Lung (tissue), 12 donors: ENCODE measurements around the gene FOXP1. TPM values are rescaled to one million over a fixed set of nuclear protein-coding genes. Genes with fewer than 3 reads are reported as not detected.
A peak's percentile ranks its signal among the peaks of the same experiment; 100 is the strongest.

ENCODE experiments used
- ATAC-seq: fragments of 200-7000 bp; cut with Tn5 transposase; one replicate; pipeline ENCODE4 v1.9.1; 2020; ENCODE audit warnings: moderate number of reproducible peaks; ENCODE audit not compliant: insufficient read depth, low FRiP score
- DNase-seq, 3 donors: peaks; one replicate each; pipeline ENCODE4 v3.0.0-alpha.2; 2013 to 2017
- H3K27ac ChIP-seq, 2 donors: one replicate each; pipeline ENCODE4 v1.5.1; 2013; ENCODE audit warnings: mild to moderate bottlenecking in 2 of 2, moderate library complexity in 2 of 2, control low read depth in 1 of 2, inconsistent platforms in 1 of 2, low read depth in 1 of 2, low read length in 1 of 2
- H3K27me3 ChIP-seq, 3 donors: one replicate each; pipeline ENCODE4 v1.5.1; 2013; ENCODE audit warnings: low read length in 2 of 3; ENCODE audit not compliant: control insufficient read depth in 3 of 3, insufficient read depth in 3 of 3
- H3K36me3 ChIP-seq, 4 donors: one replicate each; pipeline ENCODE4 v1.5.1; 2013; ENCODE audit warnings: low read length in 4 of 4, mild to moderate bottlenecking in 1 of 4, moderate library complexity in 1 of 4; ENCODE audit not compliant: control insufficient read depth in 4 of 4, insufficient read depth in 4 of 4
- H3K4me1 ChIP-seq, 5 donors: one replicate each; pipeline ENCODE4 v1.5.1; 2013; ENCODE audit warnings: low read length in 5 of 5, mild to moderate bottlenecking in 2 of 5, moderate library complexity in 1 of 5; ENCODE audit not compliant: control insufficient read depth in 5 of 5, insufficient read depth in 5 of 5
- H3K4me3 ChIP-seq: one replicate; pipeline ENCODE4 v1.5.1; 2013; ENCODE audit warnings: mild to moderate bottlenecking, control low read depth, moderate library complexity
- H3K9ac ChIP-seq, 2 donors: one replicate each; pipeline ENCODE4 v1.5.1; 2013; ENCODE audit warnings: low read length in 2 of 2, control low read depth in 1 of 2; ENCODE audit not compliant: insufficient read depth in 1 of 2
- H3K9me3 ChIP-seq, 4 donors: one replicate each; pipeline ENCODE4 v1.5.1; 2013; ENCODE audit warnings: low read length in 3 of 4, mild to moderate bottlenecking in 1 of 4, moderate library complexity in 1 of 4; ENCODE audit not compliant: control insufficient read depth in 4 of 4, insufficient read depth in 3 of 4
- WGBS, 2 donors: extraction: QIAGEN DNeasy Blood & Tissue Kit; methylation state at CpG; one replicate each; pipeline ENCODE4 v1.1.7; 2013; 5-methylcytosine and 5-hydroxymethylcytosine counted together
- polyA plus RNA-seq, 2 donors: library from polyadenylated mRNA; stranded (reverse); fragments of 200-250 nt; gene quantifications; one replicate each; pipeline ENCODE4 v1.2.1, GENCODE V29; 2013
- total RNA-seq, 2 donors: library from RNA; depleted of rRNA in 1 of 2; stranded (reverse); fragments of >200 nt in 1 of 2; gene quantifications; one replicate each; pipeline ENCODE4 v1.2.1, GENCODE V29; 2014 to 2021
- TF ChIP-seq, protein P1 (sequence below): IDR thresholded peaks from 2 replicates; pipeline ENCODE4 v1.5.1; 2012; ENCODE audit warnings: mild to moderate bottlenecking; ENCODE audit errors: control extremely low read depth, extremely low read depth
- donor health status: control.
- donor health status: control.
- donor health status: Bipolar disorder and iron deficiency.
- donor health status: healthy.
- donor health status: DM: yes; HTN: yes; CAD: no.

Gene FOXP1
- total and polyA plus RNA-seq, 4 donors = 13.8 to 287 (median 73.9) TPM

GRCh38 chr3:71166339-71167240 lies 416.9 kb downstream of the FOXP1 start:
- peaks cover 0 to 45% (median 14%) of the 10 kb centered on the region in 5 donors for H3K4me1 ChIP-seq
- H3K36me3 ChIP-seq = no peaks in the 10 kb centered on the region
- WGBS, 2 donors = 89% methylated on average over 10 of the region's 10 CpGs
- TF ChIP-seq, protein P1, sequence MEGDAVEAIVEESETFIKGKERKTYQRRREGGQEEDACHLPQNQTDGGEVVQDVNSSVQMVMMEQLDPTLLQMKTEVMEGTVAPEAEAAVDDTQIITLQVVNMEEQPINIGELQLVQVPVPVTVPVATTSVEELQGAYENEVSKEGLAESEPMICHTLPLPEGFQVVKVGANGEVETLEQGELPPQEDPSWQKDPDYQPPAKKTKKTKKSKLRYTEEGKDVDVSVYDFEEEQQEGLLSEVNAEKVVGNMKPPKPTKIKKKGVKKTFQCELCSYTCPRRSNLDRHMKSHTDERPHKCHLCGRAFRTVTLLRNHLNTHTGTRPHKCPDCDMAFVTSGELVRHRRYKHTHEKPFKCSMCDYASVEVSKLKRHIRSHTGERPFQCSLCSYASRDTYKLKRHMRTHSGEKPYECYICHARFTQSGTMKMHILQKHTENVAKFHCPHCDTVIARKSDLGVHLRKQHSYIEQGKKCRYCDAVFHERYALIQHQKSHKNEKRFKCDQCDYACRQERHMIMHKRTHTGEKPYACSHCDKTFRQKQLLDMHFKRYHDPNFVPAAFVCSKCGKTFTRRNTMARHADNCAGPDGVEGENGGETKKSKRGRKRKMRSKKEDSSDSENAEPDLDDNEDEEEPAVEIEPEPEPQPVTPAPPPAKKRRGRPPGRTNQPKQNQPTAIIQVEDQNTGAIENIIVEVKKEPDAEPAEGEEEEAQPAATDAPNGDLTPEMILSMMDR = no peak
- peak in 2 of 3 donors; percentile 51 to 56 for DNase-seq
- no peak for ATAC-seq
- H3K4me3 ChIP-seq = no peak overlapping the region
- H3K27ac ChIP-seq = no peak overlapping the region
- H3K27me3 ChIP-seq = no peaks in the 10 kb centered on the region
- H3K9ac ChIP-seq = no peak overlapping the region
- H3K9me3 ChIP-seq = no peaks in the 10 kb centered on the region

DNA sequence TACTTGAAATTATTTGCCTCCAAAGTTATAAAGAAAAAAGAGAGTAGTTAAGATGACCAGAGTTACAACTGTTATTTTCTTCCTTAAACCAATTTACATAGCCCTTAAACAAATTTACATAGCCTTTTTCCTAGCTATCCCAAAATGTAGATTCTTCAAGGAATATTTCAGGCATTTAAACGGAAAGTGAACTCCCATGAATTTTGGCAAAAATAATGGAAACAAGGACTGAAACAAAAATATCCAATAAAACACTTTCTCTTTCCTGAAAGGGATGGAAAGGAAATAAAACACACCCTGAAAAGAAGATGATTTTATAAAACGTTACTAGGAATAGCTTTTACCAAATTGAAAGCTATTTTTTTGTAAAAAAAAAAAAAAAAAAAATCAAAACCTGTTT lies 418.6 kb downstream of the FOXP1 start:
- H3K9ac ChIP-seq = no peak overlapping the region
- H3K36me3 ChIP-seq = no peaks in the 10 kb centered on the region
- no peak for DNase-seq
- H3K27me3 ChIP-seq = no peaks in the 10 kb centered on the region
- peaks cover 0 to 42% (median 14%) of the 10 kb centered on the region in 5 donors for H3K4me1 ChIP-seq
- H3K27ac ChIP-seq = no peak overlapping the region
- no peak for ATAC-seq
- H3K4me3 ChIP-seq = no peak overlapping the region
- WGBS, 2 donors = 81 to 93% methylated on average over 2 of the region's 2 CpGs
- TF ChIP-seq, protein P1 = no peak
- peaks cover 0 to 2% (median 0%) of the 10 kb centered on the region in 4 donors for H3K9me3 ChIP-seq

DNA sequence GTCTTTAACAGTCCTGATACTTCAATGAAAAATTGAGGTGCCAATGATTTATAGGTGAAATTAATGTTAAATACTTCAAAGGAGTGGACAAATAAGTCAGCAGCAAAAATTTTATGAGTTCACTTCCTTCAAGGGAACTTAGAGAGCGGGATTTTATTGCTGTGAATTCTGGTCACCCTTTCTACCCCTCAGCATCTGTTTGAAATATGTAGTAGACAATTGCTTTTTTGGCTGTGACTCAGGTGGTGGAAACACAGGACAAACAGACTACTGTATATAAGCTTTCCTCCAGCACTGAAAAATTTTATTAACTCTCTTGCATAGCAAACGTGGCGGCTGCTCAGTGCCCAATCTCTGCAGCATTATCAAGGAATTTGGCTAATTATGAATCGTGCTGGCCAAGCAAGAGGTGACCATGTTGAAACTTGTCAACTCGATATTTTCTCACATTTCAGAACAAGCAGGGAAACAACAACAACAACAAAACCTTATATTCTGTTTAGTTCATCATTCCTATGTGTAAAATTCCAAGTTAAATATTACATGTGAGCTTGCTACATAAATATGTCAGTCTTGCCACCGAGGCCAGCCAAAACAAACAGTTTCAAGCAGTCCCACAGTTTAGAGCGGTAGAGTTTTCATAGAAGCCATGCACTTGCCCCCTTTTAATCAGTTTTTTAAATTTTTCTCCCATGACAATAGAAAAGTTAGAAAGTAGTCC lies 420.2 kb downstream of the FOXP1 start:
- 73 to 86% methylated on average over 7 of the region's 7 CpGs for WGBS, 2 donors
- Histone ChIP-seq H3K9me3 (peaks cover 0 to 2% (median 0%) of the 10 kb centered on the region in 4 donors), H3K4me3 (no peak overlapping the region), H3K27me3 (no peaks in the 10 kb centered on the region), H3K4me1 (peaks cover 0 to 27% (median 8%) of the 10 kb centered on the region in 5 donors), H3K9ac (no peak overlapping the region), H3K27ac (no peak overlapping the region), H3K36me3 (no peaks in the 10 kb centered on the region)
- TF ChIP-seq, protein P1 = no peak
- peak; percentile 25 to 58 (median 37) for DNase-seq
- no peak for ATAC-seq
